GM12892 (cell line): Measurements from ENCODE around the gene TMEM218.
"Not testable (repeated sequence)": the region's sequence is repeated elsewhere in the genome, so short reads cannot be mapped to it uniquely, and the experiment has no call there.

Experiments
- DNase-seq: peaks from one replicate; pipeline ENCODE4 v3.0.0; 2011; ENCODE audit not compliant: insufficient read length
- FAIRE-seq: peaks from 2 replicates; lab custom pipeline; 2011; peaks lifted over from hg19 to GRCh38; lab: Jason Lieb, UNC
- POLR2A ChIP-seq: IDR thresholded peaks from 2 replicates; pipeline ENCODE4 v1.6.1; 2011; ENCODE audit warnings: low read depth, low read length, control low read depth
- POLR2AphosphoS5 ChIP-seq: IDR thresholded peaks from 2 replicates; pipeline ENCODE4 v1.6.1; 2011; ENCODE audit warnings: low read depth, low read length, control low read depth
- TAF1 ChIP-seq: IDR thresholded peaks from 2 replicates; pipeline ENCODE4 v1.6.1; 2011; ENCODE audit warnings: low read depth, mild to moderate bottlenecking, control low read depth, low read length, borderline replicate concordance

TMEM218 gene

GRCh38 chr11:125092669-125093068, 18.8 kb downstream of the TMEM218 start:
- TF ChIP-seq POLR2A = no peak
- TF ChIP-seq POLR2AphosphoS5 = no peak
- TF ChIP-seq TAF1 = no peak
- no peak for DNase-seq
- no peak for FAIRE-seq

GRCh38 chr11:125091877-125092664, 19.4 kb downstream of the TMEM218 start:
- FAIRE-seq = no peak
- TF ChIP-seq POLR2AphosphoS5 (no peak), TAF1 (no peak), POLR2A (no peak)
- no peak for DNase-seq

GRCh38 chr11:125091247-125091876, 20.1 kb downstream of the TMEM218 start:
- DNase-seq (no peak), FAIRE-seq (peak; percentile 36)
- TF ChIP-seq POLR2AphosphoS5 = no peak
- no peak for TF ChIP-seq POLR2A
- no peak for TF ChIP-seq TAF1

- no peak for FAIRE-seq
- TF ChIP-seq TAF1 (no peak), POLR2A (no peak), POLR2AphosphoS5 (no peak)
- DNase-seq = no peak
These were observed 20.6 kb downstream of the TMEM218 start for GRCh38 chr11:125090816-125091215.

GRCh38 chr11:125090151-125090550, 21.3 kb downstream of the TMEM218 start:
- DNase-seq, FAIRE-seq: not testable (repeated sequence)

- DNase-seq, FAIRE-seq: not testable (repeated sequence)
These were observed 21.9 kb downstream of the TMEM218 start for GRCh38 chr11:125089481-125089880.

- no peak for DNase-seq
- TF ChIP-seq TAF1 (no peak), POLR2AphosphoS5 (no peak), POLR2A (no peak)
- no peak for FAIRE-seq
These were observed 22.6 kb downstream of the TMEM218 start for GRCh38 chr11:125088576-125089455.

GRCh38 chr11:125088123-125088522, 23.3 kb downstream of the TMEM218 start:
- no peak for TF ChIP-seq POLR2A
- TF ChIP-seq POLR2AphosphoS5 = no peak
- no peak for TF ChIP-seq TAF1
- FAIRE-seq (no peak), DNase-seq (no peak)

GRCh38 chr11:125086633-125087296, 24.7 kb downstream of the TMEM218 start:
- FAIRE-seq (no peak), DNase-seq (no peak)
- TF ChIP-seq TAF1 = no peak
- TF ChIP-seq POLR2AphosphoS5 = no peak
- TF ChIP-seq POLR2A = no peak

- no peak for FAIRE-seq
- no peak for TF ChIP-seq TAF1
- no peak for TF ChIP-seq POLR2A
- TF ChIP-seq POLR2AphosphoS5 = no peak
These were observed 25.9 kb downstream of the TMEM218 start for GRCh38 chr11:125085301-125086081.

More at GRCh38 chr11:125085301-125086081, 25.9 kb downstream of the TMEM218 start:
- DNase-seq = no peak
